Measurements from ENCODE around the gene TIMM50. TPM values are rescaled to one million over a fixed set of nuclear protein-coding genes. Genes with fewer than 3 reads are reported as not detected.

Gene TIMM50
- total and polyA plus RNA-seq, 2 of the 13 experiments (the other 11 are each of a cell fraction or from before 2014, with no cell fraction given), result 91.1 to 92.5 TPM

- BruUV-seq (replicated peaks), result no TSS peak
- no peaks in the 10 kb centered on the region for H3K9me3 ChIP-seq (ENCODE audit: low read length)
- peaks cover 0 to 5% of the 10 kb centered on the region in 2 experiments; a peak in 2 of 5 replicates for H3K27me3 ChIP-seq (ENCODE audit: control insufficient read depth in 1 of 2, insufficient read depth in 2 of 2, low read length in 2 of 2)
- ATAC-seq, result peak; percentile 14; the same call in 1 of the 3 replicates
- intact Hi-C loops (cut with micrococcal nuclease; ENCODE audit: unreplicated experiment) (no loop called here), in situ Hi-C loops (cut with HindIII; ENCODE audit: extremely low pct_ligation_motif_present, low pct_unique_long_range_greater_than_20kb) (no loop called here)
- H3K79me2 ChIP-seq (ENCODE audit: insufficient read depth, low read length), result peaks cover 15% of the 10 kb centered on the region
- CTCF ChIA-PET (ENCODE audit: low intra/inter-chr PET ratio, low total read pairs), result interaction anchor here (0.6 kb wide), 1 partner anchor 42 kb away, joined by 3 read pairs; no protein-coding TSS in a partner anchor
- no peak for DNase-seq (ENCODE audit: low spot score)
- POLR2A ChIA-PET, result no interaction called here
- peak overlapping the region in 1 of 3 experiments; percentile 96; a peak in 2 of 6 replicates for H3K4me3 ChIP-seq (replicated peaks in 1 of 3; ENCODE audit: insufficient read depth in 1 of 3, low read depth in 2 of 3, low read length in 3 of 3)
- TF ChIP-seq ZNF629 (CRISPR knock-in tag; conservative IDR thresholded peaks at IDR 0.05), result 0 out of 2 replicates have a peak, but pooled peaks have one; percentile 2
- TF ChIP-seq YEATS4 (CRISPR knock-in tag; IDR thresholded peaks at IDR 0.05; ENCODE audit: borderline replicate concordance), result 0 out of 2 replicates have a peak, but pooled peaks have one; percentile 3
- TF ChIP-seq GZF1 (CRISPR knock-in tag; IDR thresholded peaks at IDR 0.05), result 0 out of 2 replicates have a peak, but pooled peaks have one; percentile 3
- TF ChIP-seq ZFP90 (CRISPR knock-in tag; IDR thresholded peaks at IDR 0.05; ENCODE audit: borderline replicate concordance), result 0 out of 2 replicates have a peak, but pooled peaks have one; percentile 23
- no peak for TF ChIP-seq AKAP8 (CRISPR knock-in tag; IDR thresholded peaks at IDR 0.05)
- TF ChIP-seq MAF1 (CRISPR knock-in tag; IDR thresholded peaks at IDR 0.05; ENCODE audit: borderline replicate concordance), result 0 out of 2 replicates have a peak, but pooled peaks have one; percentile 20
- peak; percentile 2; the same call in 1 of the 2 replicates for TF ChIP-seq ZNF557 (CRISPR knock-in tag; IDR thresholded peaks at IDR 0.05)
- peak; percentile 14 for TF ChIP-seq AGO1 (IDR thresholded peaks at IDR 0.05; ENCODE audit: low read depth, low read length, poor library complexity, severe bottlenecking)
- peak; percentile 11 for TF ChIP-seq RBM39 (IDR thresholded peaks at IDR 0.05; ENCODE audit: low read depth, low read length, poor library complexity, severe bottlenecking)
- TF ChIP-seq, protein P1, sequence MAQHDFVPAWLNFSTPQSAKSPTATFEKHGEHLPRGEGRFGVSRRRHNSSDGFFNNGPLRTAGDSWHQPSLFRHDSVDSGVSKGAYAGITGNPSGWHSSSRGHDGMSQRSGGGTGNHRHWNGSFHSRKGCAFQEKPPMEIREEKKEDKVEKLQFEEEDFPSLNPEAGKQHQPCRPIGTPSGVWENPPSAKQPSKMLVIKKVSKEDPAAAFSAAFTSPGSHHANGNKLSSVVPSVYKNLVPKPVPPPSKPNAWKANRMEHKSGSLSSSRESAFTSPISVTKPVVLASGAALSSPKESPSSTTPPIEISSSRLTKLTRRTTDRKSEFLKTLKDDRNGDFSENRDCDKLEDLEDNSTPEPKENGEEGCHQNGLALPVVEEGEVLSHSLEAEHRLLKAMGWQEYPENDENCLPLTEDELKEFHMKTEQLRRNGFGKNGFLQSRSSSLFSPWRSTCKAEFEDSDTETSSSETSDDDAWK (CRISPR knock-in tag; IDR thresholded peaks at IDR 0.05), result no peak
- H3K27ac ChIP-seq (ENCODE audit: extremely low read length, insufficient read depth, low read length), result no peak overlapping the region
- 5% methylated on average over 10 of the region's 10 CpGs for WGBS (ENCODE audit: low lambda C conversion rate)
- H3K4me1 ChIP-seq (ENCODE audit: insufficient read depth, low read length), result peaks cover 34% of the 10 kb centered on the region
- H3K4me2 ChIP-seq (ENCODE audit: low read depth, low read length), result peak overlapping the region; percentile 86
- peak overlapping the region; percentile 58 for H2AFZ ChIP-seq (ENCODE audit: low read length)
- H3K36me3 ChIP-seq (replicated peaks in 1 of 2; ENCODE audit: control insufficient read depth in 1 of 2, insufficient read depth in 2 of 2, low read length in 2 of 2), result no peaks in the 10 kb centered on the region
- FAIRE-seq, result no peak
- H4K20me1 ChIP-seq (ENCODE audit: insufficient read depth, low read length), result no peaks in the 10 kb centered on the region
- no peak overlapping the region for H3K9ac ChIP-seq (ENCODE audit: insufficient read depth, low read depth, low read length)
Measured at GRCh38 chr19:39540333-39540673, 59.7 kb downstream of the TIMM50 start.

Other genes starting within 250 kb of the TIMM50 start
- not detected in 2 replicates for gene IFNL3, start 235.8 kb upstream of the TIMM50 start, total RNA-seq (2016; rRNA removed; fragmentation: Illumina TruSeq; extraction: Trizol)
- gene IFNL3, start 235.8 kb upstream of the TIMM50 start, polyA plus RNA-seq (2011; rRNA removed), result not detected in 2 replicates
- not detected in 2 replicates for gene IFNL4, start 232.0 kb upstream of the TIMM50 start, total RNA-seq (2016; rRNA removed; fragmentation: Illumina TruSeq; extraction: Trizol)
- not detected in 2 replicates for gene IFNL4, start 232.0 kb upstream of the TIMM50 start, polyA plus RNA-seq (2011; rRNA removed)
- gene IFNL2, start 212.4 kb upstream of the TIMM50 start, total RNA-seq (2016; rRNA removed; fragmentation: Illumina TruSeq; extraction: Trizol), result not detected in 2 replicates
- not detected in 2 replicates for gene IFNL2, start 212.4 kb upstream of the TIMM50 start, polyA plus RNA-seq (2011; rRNA removed)
- gene IFNL1, start 184.4 kb upstream of the TIMM50 start, total RNA-seq (2016; rRNA removed; fragmentation: Illumina TruSeq; extraction: Trizol), result not detected in 2 replicates
- gene IFNL1, start 184.4 kb upstream of the TIMM50 start, polyA plus RNA-seq (2011; rRNA removed), result not detected in 2 replicates
- gene LRFN1, start 160.0 kb upstream of the TIMM50 start, total RNA-seq (2016; rRNA removed; fragmentation: Illumina TruSeq; extraction: Trizol), result 0.04 TPM in 1 of 2 replicates, not detected in the other
- 0.07 TPM in 1 of 2 replicates, not detected in the other for gene LRFN1, start 160.0 kb upstream of the TIMM50 start, polyA plus RNA-seq (2011; rRNA removed)
- 1.1 TPM in 1 of 2 replicates, not detected in the other for gene GMFG, start 144.8 kb upstream of the TIMM50 start, total RNA-seq (2016; rRNA removed; fragmentation: Illumina TruSeq; extraction: Trizol)
- 7.5 and 7.9 TPM in 2 replicates for gene GMFG, start 144.8 kb upstream of the TIMM50 start, polyA plus RNA-seq (2011; rRNA removed)
- gene SAMD4B, start 138.4 kb upstream of the TIMM50 start, total RNA-seq (2016; rRNA removed; fragmentation: Illumina TruSeq; extraction: Trizol), result 26.0 and 29.1 TPM in 2 replicates
- gene SAMD4B, start 138.4 kb upstream of the TIMM50 start, polyA plus RNA-seq (2011; rRNA removed), result 31.8 and 37.7 TPM in 2 replicates
- gene PAF1, start 89.7 kb upstream of the TIMM50 start, total RNA-seq (2016; rRNA removed; fragmentation: Illumina TruSeq; extraction: Trizol), result 30.2 and 31.0 TPM in 2 replicates
- 30.3 and 31.1 TPM in 2 replicates for gene PAF1, start 89.7 kb upstream of the TIMM50 start, polyA plus RNA-seq (2011; rRNA removed)
- 14.0 and 18.1 TPM in 2 replicates for gene MED29, start 89.5 kb upstream of the TIMM50 start, total RNA-seq (2016; rRNA removed; fragmentation: Illumina TruSeq; extraction: Trizol)
- gene MED29, start 89.5 kb upstream of the TIMM50 start, polyA plus RNA-seq (2011; rRNA removed), result 19.7 and 23.7 TPM in 2 replicates
- 0.81 and 1.7 TPM in 2 replicates for gene ZFP36, start 74.0 kb upstream of the TIMM50 start, total RNA-seq (2016; rRNA removed; fragmentation: Illumina TruSeq; extraction: Trizol)
- 1.4 and 2.1 TPM in 2 replicates for gene ZFP36, start 74.0 kb upstream of the TIMM50 start, polyA plus RNA-seq (2011; rRNA removed)
- 3.6 and 5.2 TPM in 2 replicates for gene PLEKHG2, start 68.2 kb upstream of the TIMM50 start, total RNA-seq (2016; rRNA removed; fragmentation: Illumina TruSeq; extraction: Trizol)
- 6.8 and 7.8 TPM in 2 replicates for gene PLEKHG2, start 68.2 kb upstream of the TIMM50 start, polyA plus RNA-seq (2011; rRNA removed)
- 488 and 790 TPM in 2 replicates for gene RPS16, start 44.9 kb upstream of the TIMM50 start, total RNA-seq (2016; rRNA removed; fragmentation: Illumina TruSeq; extraction: Trizol)
- gene RPS16, start 44.9 kb upstream of the TIMM50 start, polyA plus RNA-seq (2011; rRNA removed), result 2,583 and 2,596 TPM in 2 replicates
- gene SUPT5H, start 35.3 kb upstream of the TIMM50 start, total RNA-seq (2016; rRNA removed; fragmentation: Illumina TruSeq; extraction: Trizol), result 34.9 and 48.2 TPM in 2 replicates
- gene SUPT5H, start 35.3 kb upstream of the TIMM50 start, polyA plus RNA-seq (2011; rRNA removed), result 49.0 and 51.7 TPM in 2 replicates
- 0.35 and 0.53 TPM in 2 replicates for gene DLL3, start 18.1 kb downstream of the TIMM50 start, total RNA-seq (2016; rRNA removed; fragmentation: Illumina TruSeq; extraction: Trizol)
- gene DLL3, start 18.1 kb downstream of the TIMM50 start, polyA plus RNA-seq (2011; rRNA removed), result 0.55 and 0.60 TPM in 2 replicates
- not detected in 2 replicates for gene SELENOV, start 34.3 kb downstream of the TIMM50 start, total RNA-seq (2016; rRNA removed; fragmentation: Illumina TruSeq; extraction: Trizol)
- gene SELENOV, start 34.3 kb downstream of the TIMM50 start, polyA plus RNA-seq (2011; rRNA removed), result not detected in 2 replicates
- 3.6 and 3.7 TPM in 2 replicates for gene EID2B, start 52.0 kb downstream of the TIMM50 start, total RNA-seq (2016; rRNA removed; fragmentation: Illumina TruSeq; extraction: Trizol)
- gene EID2B, start 52.0 kb downstream of the TIMM50 start, polyA plus RNA-seq (2011; rRNA removed), result 2.2 and 2.5 TPM in 2 replicates
- 13.8 and 14.1 TPM in 2 replicates for gene EID2, start 59.3 kb downstream of the TIMM50 start, total RNA-seq (2016; rRNA removed; fragmentation: Illumina TruSeq; extraction: Trizol)
- 3.7 and 5.1 TPM in 2 replicates for gene EID2, start 59.3 kb downstream of the TIMM50 start, polyA plus RNA-seq (2011; rRNA removed)
- gene LGALS13, start 121.7 kb downstream of the TIMM50 start, total RNA-seq (2016; rRNA removed; fragmentation: Illumina TruSeq; extraction: Trizol), result not detected in 2 replicates
- gene LGALS13, start 121.7 kb downstream of the TIMM50 start, polyA plus RNA-seq (2011; rRNA removed), result not detected in 2 replicates
- not detected in 2 replicates for gene LGALS16, start 175.1 kb downstream of the TIMM50 start, total RNA-seq (2016; rRNA removed; fragmentation: Illumina TruSeq; extraction: Trizol)
- not detected in 2 replicates for gene LGALS16, start 175.1 kb downstream of the TIMM50 start, polyA plus RNA-seq (2011; rRNA removed)
- gene LGALS14, start 223.6 kb downstream of the TIMM50 start, total RNA-seq (2016; rRNA removed; fragmentation: Illumina TruSeq; extraction: Trizol), result not detected in 2 replicates
- not detected in 2 replicates for gene LGALS14, start 223.6 kb downstream of the TIMM50 start, polyA plus RNA-seq (2011; rRNA removed)

Data from HepG2 (cell line).